Hematopoietic multipotent progenitor cell treated with erythropoietin and hydrocortisone succinate and interleukin-3 and kit ligand, for 17 days (in vitro differentiated cells): Measurements from ENCODE around the gene DMXL2.

ENCODE experiments used
- DNase-seq: peaks from one replicate; pipeline ENCODE4 v3.0.0-alpha.2; 2015; ENCODE audit warnings: low spot score

DMXL2 gene

GRCh38 chr15:51405693-51406523 is 216.7 kb downstream of the DMXL2 start:
- DNase-seq, result no peak

GRCh38 chr15:51403946-51404695 is 218.4 kb downstream of the DMXL2 start:
- no peak for DNase-seq

- DNase-seq, result no peak
Measured at GRCh38 chr15:51403072-51403878, 219.3 kb downstream of the DMXL2 start.

- no peak for DNase-seq
Measured at GRCh38 chr15:51401872-51402517, 220.6 kb downstream of the DMXL2 start.

- DNase-seq, result no peak
Measured at GRCh38 chr15:51401051-51401780, 221.4 kb downstream of the DMXL2 start.

GRCh38 chr15:51398626-51399025 is 223.9 kb downstream of the DMXL2 start:
- no peak for DNase-seq
